ENCODE measurements around the gene GSTA3. TPM values are rescaled to one million over a fixed set of nuclear protein-coding genes. Genes with fewer than 3 reads are reported as not detected.

Gene GSTA3
- total and polyA plus RNA-seq, 2 of the 13 experiments (the other 11 are each of a cell fraction or from before 2014, with no cell fraction given) = not detected

GRCh38 chr6:52955871-52956270 is 46.4 kb upstream of the GSTA3 start (continued):
- TF ChIP-seq, protein P1, sequence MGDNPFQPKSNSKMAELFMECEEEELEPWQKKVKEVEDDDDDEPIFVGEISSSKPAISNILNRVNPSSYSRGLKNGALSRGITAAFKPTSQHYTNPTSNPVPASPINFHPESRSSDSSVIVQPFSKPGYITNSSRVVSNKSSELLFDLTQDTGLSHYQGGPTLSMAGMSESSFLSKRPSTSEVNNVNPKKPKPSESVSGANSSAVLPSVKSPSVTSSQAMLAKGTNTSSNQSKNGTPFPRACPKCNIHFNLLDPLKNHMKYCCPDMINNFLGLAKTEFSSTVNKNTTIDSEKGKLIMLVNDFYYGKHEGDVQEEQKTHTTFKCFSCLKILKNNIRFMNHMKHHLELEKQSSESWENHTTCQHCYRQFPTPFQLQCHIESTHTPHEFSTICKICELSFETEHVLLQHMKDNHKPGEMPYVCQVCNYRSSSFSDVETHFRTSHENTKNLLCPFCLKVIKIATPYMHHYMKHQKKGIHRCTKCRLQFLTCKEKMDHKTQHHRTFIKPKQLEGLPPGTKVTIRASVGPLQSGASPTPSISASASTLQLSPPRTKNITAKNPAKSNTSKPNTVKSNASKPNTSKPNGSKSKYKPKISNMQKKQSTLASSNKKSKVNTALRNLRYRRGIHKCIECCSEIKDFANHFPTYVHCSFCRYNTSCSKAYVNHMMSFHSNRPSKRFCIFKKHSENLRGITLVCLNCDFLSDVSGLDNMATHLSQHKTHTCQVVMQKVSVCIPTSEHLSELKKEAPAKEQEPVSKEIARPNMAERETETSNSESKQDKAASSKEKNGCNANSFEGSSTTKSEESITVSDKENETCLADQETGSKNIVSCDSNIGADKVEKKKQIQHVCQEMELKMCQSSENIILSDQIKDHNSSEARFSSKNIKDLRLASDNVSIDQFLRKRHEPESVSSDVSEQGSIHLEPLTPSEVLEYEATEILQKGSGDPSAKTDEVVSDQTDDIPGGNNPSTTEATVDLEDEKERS (CRISPR knock-in tag; IDR thresholded peaks at IDR 0.05) = no peak

DNA sequence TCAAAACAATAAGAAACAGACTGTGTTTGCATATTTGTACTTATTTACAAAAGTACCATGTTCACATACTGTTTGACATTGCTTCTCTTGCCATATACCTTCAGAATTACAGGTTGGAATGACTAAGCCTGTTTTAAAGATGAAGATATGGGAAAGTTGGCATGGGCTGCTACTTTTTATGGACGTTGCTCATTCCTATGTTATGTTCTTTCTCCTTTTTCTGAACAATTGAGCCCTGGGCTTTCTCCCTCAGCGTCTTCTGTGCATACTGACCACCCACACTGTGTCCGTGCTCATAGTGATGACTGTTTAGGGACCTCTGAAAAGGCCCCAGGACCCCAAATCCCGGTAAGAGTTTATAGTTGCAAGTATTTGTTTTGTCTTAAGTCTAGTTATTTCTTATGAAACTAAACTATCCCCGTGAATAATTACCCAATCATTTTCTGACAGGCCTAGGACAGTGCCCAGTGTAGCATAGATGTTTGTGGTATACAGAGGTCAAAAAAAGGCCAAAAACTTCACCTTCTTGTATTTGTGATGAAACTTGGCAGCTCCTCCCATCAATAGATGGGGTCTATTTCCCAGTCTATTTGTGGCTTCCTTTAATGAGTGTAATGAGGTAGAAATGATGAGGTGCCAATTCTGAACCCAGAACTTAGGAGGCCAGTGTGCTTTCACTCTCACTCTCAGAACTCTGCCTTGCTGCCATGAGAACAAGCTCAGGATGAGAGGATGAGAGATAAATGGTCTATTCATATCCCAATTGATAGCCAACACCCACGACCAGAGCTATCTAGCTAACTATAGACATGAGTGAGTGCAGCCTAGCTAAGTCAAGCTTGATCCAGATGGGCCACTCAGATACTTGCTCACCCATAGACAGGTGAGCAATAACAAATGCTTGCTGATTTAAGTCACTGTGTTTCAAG is 44.7 kb upstream of the GSTA3 start:
- no peak for TF ChIP-seq RFX5 (IDR thresholded peaks at IDR 0.05; ENCODE audit: low read depth, low read length)
- no peak for TF ChIP-seq ZNF343 (CRISPR knock-in tag; IDR thresholded peaks at IDR 0.05)
- no peak for TF ChIP-seq CBX2 (IDR thresholded peaks at IDR 0.05; ENCODE audit: low read depth, low read length)
- no peak for TF ChIP-seq CBX2 (CRISPR knock-in tag; IDR thresholded peaks at IDR 0.05; ENCODE audit: low read depth)
- TF ChIP-seq ATF6 (CRISPR knock-in tag; conservative IDR thresholded peaks at IDR 0.05) = no peak
- TF ChIP-seq, protein P2, sequence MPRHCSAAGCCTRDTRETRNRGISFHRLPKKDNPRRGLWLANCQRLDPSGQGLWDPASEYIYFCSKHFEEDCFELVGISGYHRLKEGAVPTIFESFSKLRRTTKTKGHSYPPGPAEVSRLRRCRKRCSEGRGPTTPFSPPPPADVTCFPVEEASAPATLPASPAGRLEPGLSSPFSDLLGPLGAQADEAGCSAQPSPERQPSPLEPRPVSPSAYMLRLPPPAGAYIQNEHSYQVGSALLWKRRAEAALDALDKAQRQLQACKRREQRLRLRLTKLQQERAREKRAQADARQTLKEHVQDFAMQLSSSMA (CRISPR knock-in tag; IDR thresholded peaks at IDR 0.05) = no peak
- no peak for TF ChIP-seq SKI (IDR thresholded peaks at IDR 0.05; ENCODE audit: partially characterized antibody)
- TF ChIP-seq MAZ (IDR thresholded peaks at IDR 0.05; ENCODE audit: borderline replicate concordance, low read depth, low read length) = no peak
- TF ChIP-seq MAZ (CRISPR knock-in tag; IDR thresholded peaks at IDR 0.05; ENCODE audit: low read depth) = no peak
- no peak for TF ChIP-seq ZMYM2 (CRISPR knock-in tag; IDR thresholded peaks at IDR 0.05)
- TF ChIP-seq PRDM4 (CRISPR knock-in tag; IDR thresholded peaks at IDR 0.05; ENCODE audit: borderline replicate concordance) = no peak
- WGBS (ENCODE audit: low lambda C conversion rate) = 16% methylated on average over 6 of the region's 6 CpGs
- BruUV-seq (replicated peaks) = no TSS peak
- CTCF ChIA-PET (ENCODE audit: low intra/inter-chr PET ratio, low total read pairs) = no interaction called here
- intact Hi-C loops (cut with micrococcal nuclease; ENCODE audit: unreplicated experiment) (no loop called here), in situ Hi-C loops (cut with HindIII; ENCODE audit: extremely low pct_ligation_motif_present, low pct_unique_long_range_greater_than_20kb) (no loop called here)
- DNase-seq (ENCODE audit: low spot score) (no peak), FAIRE-seq (no peak), ATAC-seq (no peak)
- no peaks in the 10 kb centered on the region for H3K36me3 ChIP-seq (replicated peaks in 1 of 2; ENCODE audit: control insufficient read depth in 1 of 2, insufficient read depth in 2 of 2, low read length in 2 of 2)
- H2AFZ ChIP-seq (ENCODE audit: low read length) = no peak overlapping the region
- H3K79me2 ChIP-seq (ENCODE audit: insufficient read depth, low read length) = no peaks in the 10 kb centered on the region
- H3K9ac ChIP-seq (ENCODE audit: insufficient read depth, low read depth, low read length) = no peak overlapping the region
- H3K9me3 ChIP-seq (ENCODE audit: low read length) = no peaks in the 10 kb centered on the region
- no peaks in the 10 kb centered on the region for H4K20me1 ChIP-seq (ENCODE audit: insufficient read depth, low read length)
- H3K4me2 ChIP-seq (ENCODE audit: low read depth, low read length) = no peak overlapping the region
- H3K4me1 ChIP-seq (ENCODE audit: insufficient read depth, low read length) = peaks cover 9% of the 10 kb centered on the region
- peaks cover 0 to 3% of the 10 kb centered on the region in 2 experiments; a peak in 1 of 5 replicates for H3K27me3 ChIP-seq (ENCODE audit: control insufficient read depth in 1 of 2, insufficient read depth in 2 of 2, low read length in 2 of 2)
- POLR2A ChIA-PET = no interaction called here
- H3K4me3 ChIP-seq (replicated peaks in 1 of 3; ENCODE audit: insufficient read depth in 1 of 3, low read depth in 2 of 3, low read length in 3 of 3) = no peak overlapping the region
- H3K27ac ChIP-seq (ENCODE audit: extremely low read length, insufficient read depth, low read length) = no peak overlapping the region

Measured in HepG2 (cell line).